H1 (cell line): ENCODE results near the gene DOCK3. TPM values are rescaled to one million over a fixed set of nuclear protein-coding genes. Genes with fewer than 3 reads are reported as not detected.
A peak's percentile ranks its signal among the peaks of the same experiment; 100 is the strongest.

ENCODE experiments used
- CTCF ChIA-PET: fragments of 300-600 bp; sonication (Branson Sonifier 250); formaldehyde crosslinking; loops from one replicate; lab custom pipeline; 2021; ENCODE audit not compliant: partially characterized antibody; lab: Charles Lee
- POLR2A ChIA-PET: fragments of 300-600 bp; sonication (Branson Sonifier 250); formaldehyde crosslinking; loops from one replicate; lab custom pipeline; 2021; ENCODE audit warnings: inconsistent platforms; ENCODE audit not compliant: partially characterized antibody; lab: Charles Lee
- DNase-seq, 2 experiments: peaks; one replicate each; pipeline versions ENCODE4 v3.0.0 to v3.0.0-alpha.2; 2010 to 2022; ENCODE audit warnings: low spot score in 2 of 2, low read depth in 1 of 2, mixed read lengths in 1 of 2
- FAIRE-seq: peaks from 2 replicates; lab custom pipeline; 2011; peaks lifted over from hg19 to GRCh38; lab: Jason Lieb, UNC
- H2AFZ ChIP-seq: 2 replicates; pipeline ENCODE4 v1.8.1; 2012; ENCODE audit warnings: low read length, inconsistent platforms
- H2AK5ac ChIP-seq: 2 replicates; pipeline ENCODE4 v1.6.1; 2013; ENCODE audit warnings: low read depth, low read length
- H2BK120ac ChIP-seq: replicated peaks from 2 replicates; pipeline ENCODE3; 2013; ENCODE audit warnings: low read depth, low read length, inconsistent platforms
- H2BK12ac ChIP-seq: 2 replicates; pipeline ENCODE4 v1.6.1; 2013; ENCODE audit warnings: low read depth, low read length
- H2BK15ac ChIP-seq: 2 replicates; pipeline ENCODE4 v1.6.1; 2013; ENCODE audit warnings: low read length
- H2BK20ac ChIP-seq: 2 replicates; pipeline ENCODE4 v1.6.1; 2013; ENCODE audit warnings: low read length
- H2BK5ac ChIP-seq: 2 replicates; pipeline ENCODE4 v1.6.1; 2013; ENCODE audit warnings: low read depth, low read length
- H3K14ac ChIP-seq: 2 replicates; pipeline ENCODE4 v1.6.1; 2013; ENCODE audit warnings: inconsistent platforms; ENCODE audit not compliant: insufficient read length
- H3K18ac ChIP-seq: 2 replicates; pipeline ENCODE4 v1.6.1; 2013; ENCODE audit warnings: low read length; ENCODE audit errors: extremely low read depth
- H3K23ac ChIP-seq: 2 replicates; pipeline ENCODE4 v1.6.1; 2013; ENCODE audit warnings: inconsistent platforms; ENCODE audit not compliant: insufficient read length
- H3K23me2 ChIP-seq: 2 replicates; pipeline ENCODE4 v1.6.1; 2013; ENCODE audit warnings: low read depth, low read length
- H3K27ac ChIP-seq: 2 replicates; pipeline ENCODE4 v1.6.1; 2011; ENCODE audit warnings: low read depth, low read length, inconsistent platforms
- H3K27me3 ChIP-seq, 4 experiments: replicated peaks in 1 of 4; 1 replicate in 1 of 4; 2 replicates in 3 of 4; pipeline versions ENCODE4 v1.6.1 to v1.8.1; 2011 to 2013; ENCODE audit warnings: low read length in 3 of 4, mild to moderate bottlenecking in 3 of 4, inconsistent platforms in 2 of 4, mixed read lengths in 2 of 4, moderate library complexity in 1 of 4; ENCODE audit not compliant: control insufficient read depth in 3 of 4, insufficient read depth in 3 of 4; ENCODE audit errors: extremely low read depth in 1 of 4
- H3K36me3 ChIP-seq, 4 experiments: 2 replicates each; pipeline versions ENCODE4 v1.6.1 to v1.8.1; 2011 to 2013; ENCODE audit warnings: mild to moderate bottlenecking in 4 of 4, low read length in 3 of 4, moderate library complexity in 2 of 4, control low read depth in 1 of 4, inconsistent platforms in 1 of 4; ENCODE audit not compliant: insufficient read depth in 4 of 4, control insufficient read depth in 2 of 4
- H3K4ac ChIP-seq: replicated peaks from 2 replicates; pipeline ENCODE3; 2013; ENCODE audit warnings: low read length, low read depth, mixed read lengths, inconsistent platforms; ENCODE audit not compliant: insufficient read length
- H3K4me1 ChIP-seq, 4 experiments: replicated peaks in 1 of 4; 1 replicate in 1 of 4; 2 replicates in 3 of 4; pipeline versions ENCODE4 v1.6.1 to v1.8.1; 2011 to 2013; ENCODE audit warnings: low read length in 3 of 4, inconsistent platforms in 2 of 4, mixed read lengths in 1 of 4; ENCODE audit not compliant: insufficient read depth in 4 of 4, control insufficient read depth in 3 of 4
- H3K4me2 ChIP-seq, 2 experiments: 2 replicates each; pipeline versions ENCODE4 v1.6.1 to v1.8.1; 2011 to 2013; ENCODE audit warnings: low read depth in 2 of 2, low read length in 2 of 2, control low read depth in 1 of 2, inconsistent platforms in 1 of 2, mild to moderate bottlenecking in 1 of 2; ENCODE audit not compliant: insufficient read depth in 1 of 2
- H3K4me3 ChIP-seq, 4 experiments: fragments of 200-600, 300-600 bp in 1 of 4; sonication (generic), shearing (Covaris generic), sonication (Bioruptor Twin) in 1 of 4; 2 replicates each; pipeline versions ENCODE4 v1.5.1 to v1.8.1; 2011 to 2016; ENCODE audit warnings: low read length in 4 of 4, low read depth in 3 of 4, control low read depth in 2 of 4, inconsistent platforms in 2 of 4, mild to moderate bottlenecking in 2 of 4, mixed read lengths in 1 of 4, moderate library complexity in 1 of 4; ENCODE audit not compliant: insufficient read depth in 2 of 4; ENCODE audit errors: extremely low read depth in 1 of 4
- H3K56ac ChIP-seq: replicated peaks from 2 replicates; pipeline ENCODE3; 2013; ENCODE audit warnings: low read depth, mild to moderate bottlenecking, mixed read lengths, low read length, inconsistent platforms; ENCODE audit not compliant: insufficient read length
- H3K79me1 ChIP-seq: 2 replicates; pipeline ENCODE4 v1.6.1; 2013; ENCODE audit warnings: low read depth, low read length, control low read depth
- H3K79me2 ChIP-seq, 2 experiments: 2 replicates each; pipeline versions ENCODE4 v1.6.1 to v1.8.1; 2012 to 2013; ENCODE audit warnings: low read length in 2 of 2, mild to moderate bottlenecking in 2 of 2, inconsistent platforms in 1 of 2; ENCODE audit not compliant: insufficient read depth in 2 of 2, control insufficient read depth in 1 of 2
- H3K9ac ChIP-seq, 4 experiments: replicated peaks in 1 of 4; 1 replicate in 1 of 4; 2 replicates in 3 of 4; pipeline versions ENCODE4 v1.6.1 to v1.8.1; 2011 to 2013; ENCODE audit warnings: low read depth in 3 of 4, low read length in 3 of 4, control low read depth in 2 of 4, mild to moderate bottlenecking in 2 of 4, moderate library complexity in 2 of 4, inconsistent platforms in 1 of 4; ENCODE audit errors: extremely low read depth in 1 of 4
- H3K9me3 ChIP-seq, 2 experiments: 2 replicates each; pipeline versions ENCODE4 v1.6.1 to v1.8.1; 2012 to 2013; ENCODE audit warnings: mild to moderate bottlenecking in 2 of 2, moderate library complexity in 2 of 2, control low read depth in 1 of 2, inconsistent platforms in 1 of 2, low read depth in 1 of 2, low read length in 1 of 2, mixed read lengths in 1 of 2; ENCODE audit not compliant: insufficient read depth in 2 of 2
- H4K20me1 ChIP-seq, 2 experiments: replicated peaks in 1 of 2; 2 replicates each; pipeline versions ENCODE3 to v1.8.1; 2011 to 2013; ENCODE audit warnings: inconsistent platforms in 2 of 2, low read length in 2 of 2, mild to moderate bottlenecking in 1 of 2; ENCODE audit not compliant: insufficient read depth in 2 of 2, control insufficient read depth in 1 of 2
- H4K5ac ChIP-seq: 2 replicates; pipeline ENCODE4 v1.6.1; 2013; ENCODE audit warnings: low read length, low read depth, mixed read lengths, inconsistent platforms; ENCODE audit not compliant: insufficient read length
- H4K8ac ChIP-seq: 2 replicates; pipeline ENCODE4 v1.8.0; 2013; ENCODE audit warnings: mild to moderate bottlenecking, moderate library complexity, low read length, inconsistent platforms; ENCODE audit not compliant: insufficient read depth; ENCODE audit errors: extremely low read depth
- H4K91ac ChIP-seq: replicated peaks from 2 replicates; pipeline ENCODE3; 2013; ENCODE audit warnings: low read length, mixed read lengths, inconsistent platforms; ENCODE audit not compliant: insufficient read length
- KDM1A ChIP-seq: fragments of 200-600, 300-600 bp; sonication (generic); IDR thresholded peaks from 2 replicates; pipeline ENCODE4 v1.7.1; 2016; ENCODE audit warnings: mild to moderate bottlenecking, low read length, borderline replicate concordance
- polyA plus RNA-seq, 7 experiments: library from polyadenylated mRNA; depleted of rRNA in 3 of 7; stranded (reverse) in 5 of 7; unstranded in 2 of 7; fragments of >200 nt in 5 of 7; fragments of 200-250 nt in 2 of 7; gene quantifications; 1 replicate in 5 of 7; 2 replicates in 1 of 7; 4 replicates in 1 of 7; pipeline versions ENCODE4 v1.2.1 to v1.2.3, GENCODE V29; 2011 to 2013; ENCODE audit warnings: missing spikeins in 2 of 7, mixed read lengths in 2 of 7
- total RNA-seq: library from RNA; stranded (reverse); fragmentation: NEBNext Ultra II Directional; extraction: Animal tissue kit (Norgen Biotek cat#: 25700); gene quantifications from 2 replicates; pipeline ENCODE4 v1.2.1, GENCODE V29; 2021

DOCK3 gene
- total and polyA plus RNA-seq, 2 of the 8 experiments (the other 6 are each of a cell fraction or from before 2014, with no cell fraction given) = 2.7 to 5.0 TPM

GRCh38 chr3:50815844-50816243 lies 141.1 kb downstream of the DOCK3 start:
- H4K5ac ChIP-seq = peak overlapping the region; percentile 2
- no peak overlapping the region for H3K27ac ChIP-seq
- no peak overlapping the region for H2BK15ac ChIP-seq
- H3K36me3 ChIP-seq = no peaks in the 10 kb centered on the region; a peak in 1 of 8 replicates
- no peak for DNase-seq
- H3K4ac ChIP-seq = no peak overlapping the region
- H3K4me1 ChIP-seq = peaks cover 10 to 26% (median 21%) of the 10 kb centered on the region in 4 experiments; a peak in 5 of 7 replicates
- H3K4me2 ChIP-seq = peak overlapping the region in 1 of 2 experiments; percentile 1; a peak in 1 of 4 replicates
- FAIRE-seq = peak; percentile 50
- peak overlapping the region; percentile 54 for H4K91ac ChIP-seq
- H3K56ac ChIP-seq = no peak overlapping the region
- H3K4me3 ChIP-seq = no peak overlapping the region
- H2AK5ac ChIP-seq = no peak overlapping the region
- no peak overlapping the region for H3K23ac ChIP-seq
- ChIA-PET CTCF (interaction anchor here (1.0 kb wide), 1 partner anchor 273 kb away, joined by 3 read pairs; no protein-coding TSS in a partner anchor), POLR2A (no interaction called here)
- no peaks in the 10 kb centered on the region; the same call in 1 of the 2 replicates for H3K23me2 ChIP-seq
- H2BK5ac ChIP-seq = no peak overlapping the region
- no peaks in the 10 kb centered on the region for H3K9me3 ChIP-seq
- no peak overlapping the region for H4K8ac ChIP-seq
- no peak overlapping the region for H2AFZ ChIP-seq
- TF ChIP-seq KDM1A = no peak
- no peaks in the 10 kb centered on the region for H3K27me3 ChIP-seq
- peak overlapping the region; percentile 15; the same call in 1 of the 2 replicates for H3K18ac ChIP-seq
- H3K14ac ChIP-seq = no peak overlapping the region
- H3K79me1 ChIP-seq = no peaks in the 10 kb centered on the region
- H3K9ac ChIP-seq = no peak overlapping the region
- H3K79me2 ChIP-seq = no peaks in the 10 kb centered on the region
- no peak overlapping the region for H2BK12ac ChIP-seq
- H2BK20ac ChIP-seq = no peak overlapping the region
- H2BK120ac ChIP-seq = peak overlapping the region; percentile 54
- H4K20me1 ChIP-seq = no peaks in the 10 kb centered on the region
